H1 (cell line): Measurements from ENCODE around the gene BABAM1.

Experiments used
- BACH1 ChIP-seq: IDR thresholded peaks from 2 replicates; pipeline ENCODE4 v1.6.1; 2012; ENCODE audit warnings: low read length, improper control_type of control experiment
- CEBPB ChIP-seq: IDR thresholded peaks from 2 replicates; pipeline ENCODE4 v1.6.1; 2012; ENCODE audit warnings: low read depth, low read length
- EP300 ChIP-seq, 2 experiments: IDR thresholded peaks; 1 replicate in 1 of 2; 2 replicates in 1 of 2; pipeline ENCODE4 v1.6.1; 2011 to 2012; ENCODE audit warnings: low read depth in 2 of 2, low read length in 2 of 2, mild to moderate bottlenecking in 2 of 2, borderline replicate concordance in 1 of 2, inconsistent platforms in 1 of 2, moderate library complexity in 1 of 2
- FOSL1 ChIP-seq: IDR thresholded peaks from 2 replicates; pipeline ENCODE4 v1.6.1; 2011; ENCODE audit warnings: mild to moderate bottlenecking, low read depth, low read length, moderate library complexity; ENCODE audit not compliant: insufficient read depth
- JUN ChIP-seq: IDR thresholded peaks from 2 replicates; pipeline ENCODE4 v1.6.1; 2011; ENCODE audit warnings: low read depth, mild to moderate bottlenecking, improper control_type of control experiment, low read length
- JUND ChIP-seq: IDR thresholded peaks from 2 replicates; pipeline ENCODE4 v1.6.1; 2011; ENCODE audit warnings: mild to moderate bottlenecking, improper control_type of control experiment, low read length
- NRF1 ChIP-seq: IDR thresholded peaks from 2 replicates; pipeline ENCODE4 v1.6.1; 2011; ENCODE audit warnings: mild to moderate bottlenecking, low read depth, low read length, improper control_type of control experiment
- POLR2A ChIP-seq, 2 experiments: IDR thresholded peaks; 1 replicate in 1 of 2; 2 replicates in 1 of 2; pipeline ENCODE4 v1.6.1; 2011; ENCODE audit warnings: low read depth in 2 of 2, low read length in 2 of 2, mild to moderate bottlenecking in 2 of 2; ENCODE audit errors: control extremely low read depth in 1 of 2
- RAD21 ChIP-seq, 2 experiments: IDR thresholded peaks in 1 of 2; conservative IDR thresholded peaks in 1 of 2; 2 replicates each; pipeline ENCODE4 v1.6.1; 2011; ENCODE audit warnings: low read depth in 2 of 2, low read length in 2 of 2, improper control_type of control experiment in 1 of 2, inconsistent platforms in 1 of 2, mild to moderate bottlenecking in 1 of 2, moderate library complexity in 1 of 2
- SIN3A ChIP-seq, 2 experiments: IDR thresholded peaks in 1 of 2; conservative IDR thresholded peaks in 1 of 2; 2 replicates each; pipeline ENCODE4 v1.6.1; 2011 to 2012; ENCODE audit warnings: low read length in 2 of 2, improper control_type of control experiment in 1 of 2, low read depth in 1 of 2, mild to moderate bottlenecking in 1 of 2
- TAF1 ChIP-seq: IDR thresholded peaks from 2 replicates; pipeline ENCODE4 v1.6.1; 2011; ENCODE audit warnings: mild to moderate bottlenecking, low read depth, low read length
- TBP ChIP-seq: IDR thresholded peaks from 2 replicates; pipeline ENCODE4 v1.6.1; 2011; ENCODE audit warnings: low read depth, low read length, improper control_type of control experiment
- TF ChIP-seq, protein P1 (sequence below), 3 experiments: IDR thresholded peaks; 1 replicate in 2 of 3; 2 replicates in 1 of 3; pipeline versions ENCODE4 v1.5.1 to v1.6.1; 2011; ENCODE audit warnings: low read length in 3 of 3, mild to moderate bottlenecking in 3 of 3, inconsistent platforms in 2 of 3, low read depth in 1 of 3, moderate library complexity in 1 of 3; ENCODE audit not compliant: insufficient read depth in 1 of 3; ENCODE audit errors: control extremely low read depth in 1 of 3
- TF ChIP-seq, protein P2 (sequence below): IDR thresholded peaks from 2 replicates; pipeline ENCODE4 v1.6.1; 2012; ENCODE audit warnings: inconsistent platforms

DNA sequence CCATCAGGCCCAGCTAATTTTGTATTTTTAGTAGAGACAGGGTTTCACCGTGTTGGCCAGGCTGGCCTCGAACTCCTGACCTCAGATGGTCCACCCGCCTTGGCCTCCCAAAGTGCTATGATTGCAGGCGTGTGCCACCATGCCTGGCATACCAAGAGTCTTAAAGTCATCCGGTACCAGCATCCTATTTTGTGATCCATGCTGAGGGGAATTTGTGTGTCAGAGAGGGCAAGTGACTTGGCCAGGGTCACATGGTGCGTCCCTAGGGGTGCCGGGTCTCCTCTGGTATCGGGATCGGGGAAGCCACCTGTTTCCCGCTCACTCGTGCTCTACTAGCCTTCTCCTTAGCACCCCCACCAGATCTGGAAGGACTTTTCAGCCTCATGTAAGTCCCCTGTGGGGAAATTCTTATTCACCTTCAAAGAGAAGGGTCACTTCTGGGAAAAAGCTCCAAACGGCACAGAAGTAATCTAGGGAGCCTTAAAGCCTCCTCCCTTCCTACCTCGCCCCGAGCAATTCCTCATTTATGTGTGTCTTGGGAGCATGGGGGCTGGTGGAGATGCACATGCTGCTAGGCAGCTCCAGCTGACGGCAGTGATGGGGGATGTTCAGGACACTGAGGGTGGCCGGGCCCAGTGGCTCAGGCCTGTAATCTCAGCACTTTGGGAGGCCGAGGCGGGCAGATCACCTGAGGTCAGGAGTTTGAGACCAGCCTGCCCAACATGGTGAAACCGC, 8.4 kb downstream of the BABAM1 start:
- TF ChIP-seq CEBPB (no peak), POLR2A (IDR thresholded peaks at IDR 0.05; ENCODE audit: control extremely low read depth in 1 of 2, low read depth in 2 of 2, low read length in 2 of 2) (no peak), FOSL1 (no peak), NRF1 (no peak), TBP (no peak), JUND (no peak), RAD21 (IDR thresholded peaks at IDR 0.05 in 1 of 2, conservative IDR thresholded peaks at IDR 0.05 in 1 of 2; ENCODE audit: low read depth in 2 of 2, low read length in 2 of 2) (no peak), JUN (no peak), BACH1 (no peak), EP300 (IDR thresholded peaks at IDR 0.05; ENCODE audit: borderline replicate concordance in 1 of 2, low read depth in 2 of 2, low read length in 2 of 2) (no peak), SIN3A (conservative IDR thresholded peaks at IDR 0.05 in 1 of 2, IDR thresholded peaks at IDR 0.05 in 1 of 2; ENCODE audit: low read depth in 1 of 2, low read length in 2 of 2) (no peak), TAF1 (no peak)
- TF ChIP-seq, protein P1, sequence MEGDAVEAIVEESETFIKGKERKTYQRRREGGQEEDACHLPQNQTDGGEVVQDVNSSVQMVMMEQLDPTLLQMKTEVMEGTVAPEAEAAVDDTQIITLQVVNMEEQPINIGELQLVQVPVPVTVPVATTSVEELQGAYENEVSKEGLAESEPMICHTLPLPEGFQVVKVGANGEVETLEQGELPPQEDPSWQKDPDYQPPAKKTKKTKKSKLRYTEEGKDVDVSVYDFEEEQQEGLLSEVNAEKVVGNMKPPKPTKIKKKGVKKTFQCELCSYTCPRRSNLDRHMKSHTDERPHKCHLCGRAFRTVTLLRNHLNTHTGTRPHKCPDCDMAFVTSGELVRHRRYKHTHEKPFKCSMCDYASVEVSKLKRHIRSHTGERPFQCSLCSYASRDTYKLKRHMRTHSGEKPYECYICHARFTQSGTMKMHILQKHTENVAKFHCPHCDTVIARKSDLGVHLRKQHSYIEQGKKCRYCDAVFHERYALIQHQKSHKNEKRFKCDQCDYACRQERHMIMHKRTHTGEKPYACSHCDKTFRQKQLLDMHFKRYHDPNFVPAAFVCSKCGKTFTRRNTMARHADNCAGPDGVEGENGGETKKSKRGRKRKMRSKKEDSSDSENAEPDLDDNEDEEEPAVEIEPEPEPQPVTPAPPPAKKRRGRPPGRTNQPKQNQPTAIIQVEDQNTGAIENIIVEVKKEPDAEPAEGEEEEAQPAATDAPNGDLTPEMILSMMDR (IDR thresholded peaks at IDR 0.05; ENCODE audit: control extremely low read depth in 1 of 3, insufficient read depth in 1 of 3, low read depth in 1 of 3, low read length in 3 of 3): no peak
- TF ChIP-seq, protein P2, sequence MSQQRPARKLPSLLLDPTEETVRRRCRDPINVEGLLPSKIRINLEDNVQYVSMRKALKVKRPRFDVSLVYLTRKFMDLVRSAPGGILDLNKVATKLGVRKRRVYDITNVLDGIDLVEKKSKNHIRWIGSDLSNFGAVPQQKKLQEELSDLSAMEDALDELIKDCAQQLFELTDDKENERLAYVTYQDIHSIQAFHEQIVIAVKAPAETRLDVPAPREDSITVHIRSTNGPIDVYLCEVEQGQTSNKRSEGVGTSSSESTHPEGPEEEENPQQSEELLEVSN: no peak
